HuH-7 (cell line): ENCODE measurements around the gene PCGF2.
"Not testable (repeated sequence)": the region's sequence is repeated elsewhere in the genome, so short reads cannot be mapped to it uniquely, and the experiment has no call there.

ENCODE experiments used
- DNase-seq: peaks from one replicate; pipeline ENCODE4 v3.0.0; 2011; ENCODE audit warnings: low spot score

PCGF2 gene

GRCh38 chr17:38748149-38748891, at the start of gene PCGF2:
Gene PCGF2, minus strand, starts transcription at chr17:38748336. Its CDS starts 7,934 bp downstream, at chr17:38740402.
- peak; percentile 80 for DNase-seq

DNA sequence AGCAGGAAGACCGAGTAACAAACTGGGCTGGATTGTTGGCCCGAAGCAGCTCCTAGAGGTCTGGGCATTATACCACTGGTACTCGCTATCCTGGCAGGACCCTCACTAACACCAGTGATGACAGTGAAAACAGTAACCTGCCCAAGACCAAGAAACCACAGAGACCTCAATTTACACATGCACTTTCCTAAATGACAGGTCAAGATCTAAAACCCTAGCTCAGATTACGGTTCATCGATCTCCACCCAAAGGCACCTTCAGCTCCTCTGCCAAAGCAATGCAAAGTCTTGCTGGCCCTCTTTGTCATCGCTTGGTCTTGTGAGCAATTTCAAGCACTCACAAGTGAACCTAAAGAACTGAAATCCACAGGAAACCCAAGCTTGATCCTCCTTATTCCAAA, 49.7 kb upstream of the PCGF2 start:
- DNase-seq = no peak

DNA sequence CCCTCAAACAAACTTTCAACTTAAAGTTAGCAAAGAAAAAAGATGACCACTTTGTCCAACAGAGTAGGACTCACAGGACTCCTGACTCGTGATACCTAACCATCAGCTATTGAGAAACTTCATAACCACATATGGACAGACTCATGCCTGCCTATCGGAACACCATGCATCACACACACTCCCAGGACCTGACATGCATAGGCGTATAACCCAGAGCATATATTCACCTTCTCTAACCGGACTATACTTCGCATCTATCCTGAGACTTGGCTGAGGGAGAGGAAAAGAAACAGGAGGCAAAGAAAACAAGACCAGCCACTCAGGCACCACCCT, 49.0 kb upstream of the PCGF2 start:
- no peak for DNase-seq

GRCh38 chr17:38796451-38797157, 48.5 kb upstream of the PCGF2 start:
- DNase-seq = no peak

GRCh38 chr17:38794221-38794620, 46.1 kb upstream of the PCGF2 start:
- no peak for DNase-seq

- DNase-seq = no peak
Observed at GRCh38 chr17:38791162-38791561, 43.0 kb upstream of the PCGF2 start.

- not testable (repeated sequence) for DNase-seq
Observed at GRCh38 chr17:38790148-38790707, 42.1 kb upstream of the PCGF2 start.

GRCh38 chr17:38789185-38789584, 41.0 kb upstream of the PCGF2 start:
- DNase-seq = no peak

DNA sequence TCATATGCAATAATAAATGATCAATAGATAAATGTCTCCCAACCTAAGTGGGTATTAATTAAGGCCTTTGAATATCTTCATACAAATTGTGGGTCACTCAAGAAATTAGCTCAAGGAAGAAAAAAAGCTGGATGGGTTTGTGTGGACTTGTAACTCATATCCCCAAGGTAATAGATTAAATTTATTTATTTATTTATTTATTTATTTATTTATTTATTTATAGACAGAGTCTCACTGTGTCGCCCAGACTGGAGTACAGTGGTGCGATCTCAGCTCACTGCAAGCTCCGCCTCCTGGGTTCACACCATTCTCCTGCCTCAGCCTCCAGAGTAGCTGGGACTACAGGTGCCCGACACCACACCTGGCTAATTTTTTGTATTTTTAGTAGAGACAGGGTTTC, 39.9 kb upstream of the PCGF2 start:
- DNase-seq = not testable (repeated sequence)

DNA sequence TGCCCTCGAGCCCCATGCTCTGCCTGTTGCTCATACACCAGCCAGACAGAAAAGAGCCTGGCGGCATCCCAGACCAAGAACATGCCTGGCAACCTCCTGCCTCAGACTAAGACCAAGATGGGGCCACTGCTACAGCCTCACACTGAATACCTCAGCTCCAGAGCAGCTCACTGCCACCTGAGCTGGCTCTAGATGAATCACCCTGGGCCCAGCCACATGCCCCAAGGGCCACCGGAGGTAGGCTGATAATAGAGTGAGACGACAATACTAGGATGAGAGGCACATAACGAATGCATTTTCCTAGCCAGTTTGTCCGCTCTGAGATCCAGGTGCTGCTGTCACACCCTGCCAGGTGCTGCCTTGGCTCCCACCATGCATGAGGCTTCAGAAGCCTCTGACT, 38.2 kb upstream of the PCGF2 start:
- DNase-seq = no peak

DNA sequence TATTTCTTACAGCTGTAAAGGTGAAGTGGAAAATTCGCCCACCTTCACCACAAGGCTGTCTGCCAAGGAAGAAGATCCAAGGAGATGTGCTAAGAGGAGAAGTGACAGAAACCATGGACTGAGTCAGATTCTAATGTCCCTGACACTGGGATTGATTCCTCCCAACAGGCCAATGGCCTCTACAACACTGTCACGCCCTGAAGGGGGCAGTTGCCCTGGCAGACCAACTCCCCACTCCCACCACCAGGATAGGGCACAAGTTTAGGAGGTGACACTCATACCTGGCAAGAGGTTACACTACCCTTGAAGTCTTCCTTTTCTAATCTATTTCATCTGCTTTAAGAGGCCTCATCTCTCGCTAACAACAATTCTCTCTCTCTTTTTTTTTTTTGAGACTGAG, 35.1 kb upstream of the PCGF2 start:
- no peak for DNase-seq

DNA sequence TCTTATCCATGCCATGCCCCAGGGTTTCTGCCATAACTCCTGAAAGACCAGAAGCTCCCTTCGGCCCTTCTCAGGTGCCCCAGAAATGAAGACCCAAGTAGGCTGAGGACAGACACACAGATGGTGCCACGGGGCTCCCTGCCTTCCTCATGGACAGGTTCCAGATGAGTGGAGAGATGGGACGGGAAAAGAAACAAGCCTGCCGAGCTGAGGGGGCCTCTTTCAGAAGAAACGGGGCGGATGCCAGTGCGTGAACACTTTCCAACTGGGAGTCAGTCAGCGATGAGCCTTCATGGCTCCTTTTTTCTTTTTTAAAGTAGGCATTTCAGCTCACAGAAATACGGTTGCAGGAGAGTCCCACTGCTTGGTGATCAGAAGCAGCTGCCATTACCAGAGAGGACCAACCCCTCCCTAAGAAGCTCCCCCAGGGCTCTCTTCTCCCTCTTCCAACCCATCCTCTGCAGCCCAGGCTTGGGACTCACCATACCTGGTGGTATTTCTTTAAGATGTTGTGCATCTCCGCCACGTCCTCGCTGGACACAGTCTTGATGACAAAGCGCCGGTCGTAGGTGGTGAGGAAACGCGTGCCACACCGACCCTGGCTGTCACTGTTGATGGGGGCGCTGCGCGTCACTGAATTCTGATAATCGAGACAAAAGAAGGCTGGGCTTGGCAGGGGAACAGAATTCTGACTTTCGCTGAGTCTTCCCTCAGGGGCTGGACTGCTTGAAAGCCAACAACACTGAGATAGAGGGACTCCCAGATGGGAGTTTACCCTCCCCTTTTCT, 32.0 kb upstream of the PCGF2 start:
- DNase-seq = no peak

GRCh38 chr17:38777641-38778250, 29.6 kb upstream of the PCGF2 start:
- DNase-seq = no peak

GRCh38 chr17:38773258-38773657, 25.1 kb upstream of the PCGF2 start:
- DNase-seq = no peak

DNA sequence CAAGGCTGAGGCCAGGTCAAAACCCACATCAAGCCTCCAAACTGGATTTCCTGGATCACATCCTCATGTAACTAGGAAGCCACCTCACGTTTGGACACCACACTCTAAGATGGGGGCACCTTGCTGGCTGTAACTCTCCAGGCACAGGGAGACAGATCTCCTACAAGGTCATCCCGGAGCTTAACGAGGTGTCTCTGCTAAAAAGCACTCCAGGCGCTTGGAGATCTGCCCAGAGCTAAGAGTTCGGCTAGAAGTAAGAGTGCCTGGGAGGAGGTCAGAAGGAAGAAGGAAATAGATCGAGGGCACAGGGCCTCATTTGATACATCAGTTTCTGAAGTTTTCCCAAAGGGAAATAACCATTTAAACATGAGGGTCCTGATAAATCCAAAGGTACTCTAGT, 20.3 kb upstream of the PCGF2 start:
- no peak for DNase-seq

DNA sequence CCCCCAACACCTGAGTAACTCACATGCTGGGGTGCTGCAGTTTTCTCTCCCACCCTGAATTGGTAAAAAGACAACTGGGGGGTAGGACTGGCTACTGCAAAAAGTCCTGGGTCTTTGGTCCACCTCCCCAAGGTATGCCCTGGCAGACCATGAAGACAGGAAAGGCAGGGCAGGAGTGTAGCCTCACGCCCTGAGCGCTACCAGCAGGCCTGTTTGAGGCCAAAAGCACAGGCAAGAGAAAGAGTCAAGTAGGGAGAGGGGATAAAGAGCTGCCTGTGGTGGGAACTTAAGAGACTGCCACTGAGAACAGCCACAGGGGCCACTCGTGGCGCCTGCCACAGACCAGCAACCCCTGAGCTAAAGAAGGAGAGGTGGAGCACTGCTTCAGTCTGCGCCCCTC, 18.2 kb upstream of the PCGF2 start:
- no peak for DNase-seq

- DNase-seq = no peak
Observed at GRCh38 chr17:38762231-38762630, 14.1 kb upstream of the PCGF2 start.

- DNase-seq = peak; percentile 48
Observed at GRCh38 chr17:38761612-38762011, 13.5 kb upstream of the PCGF2 start.

GRCh38 chr17:38753071-38753506, 5.0 kb upstream of the PCGF2 start:
- DNase-seq = no peak

DNA sequence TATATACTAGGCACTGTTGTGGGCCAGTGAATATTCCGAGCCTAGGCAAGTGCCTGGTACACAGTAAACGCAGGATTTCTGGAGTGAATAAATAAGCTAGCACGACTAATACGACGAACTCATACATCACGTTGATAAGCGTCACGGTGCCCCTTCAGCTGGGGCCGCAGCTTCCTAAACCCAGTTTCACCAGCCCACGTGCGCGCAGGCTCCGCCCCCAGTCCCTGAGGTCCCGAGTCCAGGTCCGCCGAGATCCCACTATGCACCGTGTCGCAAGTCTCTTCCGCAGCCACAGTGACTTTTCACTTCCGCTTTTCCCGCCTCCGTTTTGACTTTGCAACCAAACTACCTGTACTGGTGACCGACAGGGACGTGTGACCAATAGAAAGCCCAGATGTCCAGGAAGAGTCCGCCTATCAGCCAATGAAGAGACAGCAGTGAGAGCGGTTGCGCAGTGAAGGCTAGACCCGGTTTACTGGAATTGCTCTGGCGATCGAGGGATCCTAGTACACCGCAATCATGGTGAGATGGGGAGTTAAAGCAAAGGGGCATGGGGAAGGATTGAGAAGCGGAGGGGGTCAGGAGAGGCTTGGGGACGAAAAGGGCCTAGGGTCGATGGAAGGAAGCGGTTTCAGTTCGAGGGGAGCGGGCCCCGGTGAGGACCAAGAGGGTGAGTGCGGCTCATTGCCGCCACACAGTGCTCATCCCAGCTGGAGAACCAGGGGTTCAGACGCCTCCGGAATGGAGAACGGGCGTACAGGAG, 4.4 kb upstream of the PCGF2 start, which contains the start of gene PSMB3:
TSS of gene PSMB3 (plus strand) at position 434 of the 763 bp plus-strand sequence. CDS start at position 520, 86 bp downstream.
- DNase-seq = peak; percentile 90

GRCh38 chr17:38751808-38752307, 3.7 kb upstream of the PCGF2 start:
- DNase-seq = no peak
